Nephron (organoid): Measurements from ENCODE around the gene ARID5B.
A peak's percentile ranks its signal among the peaks of the same experiment; 100 is the strongest.

Experiments
- H3K27ac Mint-ChIP-seq, 3 experiments: 2 replicates each; pipeline ENCODE4 v1.8.0; 2020; ENCODE audit warnings: mixed read lengths in 3 of 3, mild to moderate bottlenecking in 2 of 3, moderate library complexity in 1 of 3
- H3K27me3 Mint-ChIP-seq: 2 replicates; pipeline ENCODE4 v1.8.0; 2021; ENCODE audit warnings: low read depth, mild to moderate bottlenecking, moderate library complexity, mixed read lengths
- H3K36me3 Mint-ChIP-seq: 2 replicates; pipeline ENCODE4 v1.8.0; 2020; ENCODE audit warnings: low read depth, mixed read lengths
- H3K4me1 Mint-ChIP-seq: 2 replicates; pipeline ENCODE4 v1.8.0; 2020; ENCODE audit warnings: mixed read lengths
- H3K4me3 Mint-ChIP-seq, 3 experiments: 2 replicates each; pipeline ENCODE4 v1.8.0; 2020; ENCODE audit warnings: mild to moderate bottlenecking in 3 of 3, mixed read lengths in 3 of 3, moderate library complexity in 2 of 3
- H3K9me3 Mint-ChIP-seq: 2 replicates; pipeline ENCODE4 v1.8.0; 2020; ENCODE audit warnings: mixed read lengths
- CTCF ChIP-seq, 3 experiments: fragments of 200-600 bp; sonication (generic); IDR thresholded peaks; one replicate each; pipeline ENCODE4 v1.5.0; 2021; ENCODE audit warnings: antibody characterized with exemption in 3 of 3; ENCODE audit not compliant: unreplicated experiment in 3 of 3

ARID5B gene

GRCh38 chr10:61989995-61990760 is 88.7 kb downstream of the ARID5B start:
- Mint-ChIP-seq H3K27ac (peak overlapping the region in 2 of 3 experiments; percentile 0 to 32), H3K27me3 (no peaks in the 10 kb centered on the region), H3K9me3 (no peaks in the 10 kb centered on the region), H3K4me3 (no peak overlapping the region), H3K36me3 (peaks cover 23% of the 10 kb centered on the region), H3K4me1 (peaks cover 67% of the 10 kb centered on the region)
- TF ChIP-seq CTCF (IDR thresholded peaks at IDR 0.05; ENCODE audit: unreplicated experiment in 3 of 3): no peak

GRCh38 chr10:61990761-61991135 is 89.2 kb downstream of the ARID5B start:
- H3K27ac Mint-ChIP-seq: peak overlapping the region in 1 of 3 experiments; percentile 30
- H3K4me3 Mint-ChIP-seq: no peak overlapping the region
- H3K9me3 Mint-ChIP-seq: no peaks in the 10 kb centered on the region
- TF ChIP-seq CTCF (IDR thresholded peaks at IDR 0.05; ENCODE audit: unreplicated experiment in 3 of 3): no peak
- peaks cover 67% of the 10 kb centered on the region for H3K4me1 Mint-ChIP-seq
- H3K36me3 Mint-ChIP-seq: peaks cover 19% of the 10 kb centered on the region
- no peaks in the 10 kb centered on the region for H3K27me3 Mint-ChIP-seq

GRCh38 chr10:61991166-61991565 is 89.7 kb downstream of the ARID5B start:
- no peaks in the 10 kb centered on the region for H3K27me3 Mint-ChIP-seq
- no peaks in the 10 kb centered on the region for H3K9me3 Mint-ChIP-seq
- H3K4me1 Mint-ChIP-seq: peaks cover 65% of the 10 kb centered on the region
- H3K36me3 Mint-ChIP-seq: peaks cover 17% of the 10 kb centered on the region
- H3K27ac Mint-ChIP-seq: peak overlapping the region in 1 of 3 experiments; percentile 50
- H3K4me3 Mint-ChIP-seq: no peak overlapping the region
- no peak for TF ChIP-seq CTCF (IDR thresholded peaks at IDR 0.05; ENCODE audit: unreplicated experiment in 3 of 3)

GRCh38 chr10:61992059-61992460 is 90.6 kb downstream of the ARID5B start:
- Mint-ChIP-seq H3K4me1 (peaks cover 56% of the 10 kb centered on the region), H3K9me3 (no peaks in the 10 kb centered on the region), H3K4me3 (peak overlapping the region in 1 of 3 experiments; percentile 13), H3K36me3 (peaks cover 18% of the 10 kb centered on the region), H3K27ac (peak overlapping the region; percentile 79 to 87 (median 85)), H3K27me3 (no peaks in the 10 kb centered on the region)
- no peak for TF ChIP-seq CTCF (IDR thresholded peaks at IDR 0.05; ENCODE audit: unreplicated experiment in 3 of 3)

- no peaks in the 10 kb centered on the region for H3K27me3 Mint-ChIP-seq
- H3K27ac Mint-ChIP-seq: peak overlapping the region; percentile 79 to 87 (median 85)
- peaks cover 25% of the 10 kb centered on the region for H3K36me3 Mint-ChIP-seq
- TF ChIP-seq CTCF (IDR thresholded peaks at IDR 0.05; ENCODE audit: unreplicated experiment in 3 of 3): no peak
- peaks cover 47% of the 10 kb centered on the region for H3K4me1 Mint-ChIP-seq
- H3K9me3 Mint-ChIP-seq: no peaks in the 10 kb centered on the region
- peak overlapping the region; percentile 9 to 26 (median 18) for H3K4me3 Mint-ChIP-seq
Measured at GRCh38 chr10:61992671-61993668, 91.5 kb downstream of the ARID5B start.
